Panc1 (cell line): Measurements from ENCODE around the gene ITGB4.

ENCODE experiments used
- CTCF ChIP-seq: fragments of 450-650 bp; IDR thresholded peaks from 2 replicates; pipeline ENCODE4 v1.5.1; 2017; ENCODE audit warnings: mild to moderate bottlenecking
- POLR2AphosphoS5 ChIP-seq: IDR thresholded peaks from 2 replicates; pipeline ENCODE4 v1.6.1; 2012; ENCODE audit warnings: mild to moderate bottlenecking, low read depth, low read length, moderate library complexity

- TF ChIP-seq CTCF (no peak), POLR2AphosphoS5 (no peak)
Measured at GRCh38 chr17:75763613-75764416, 42.6 kb downstream of the ITGB4 start.
